Loucy (cell line): ENCODE measurements around the gene WDR64.

Source experiments
- H2AFZ ChIP-seq: fragments of 200-600 bp; sonication (generic); 2 replicates; pipeline ENCODE4 v1.6.0; 2016; ENCODE audit warnings: antibody characterized with exemption, mild to moderate bottlenecking, low read length, moderate library complexity
- H3F3A ChIP-seq: fragments of 200-600 bp; 2 replicates; pipeline ENCODE4 v1.6.0; 2016; ENCODE audit warnings: antibody characterized with exemption, low read depth, mild to moderate bottlenecking
- H3K27me3 ChIP-seq: fragments of 200-600 bp; sonication (generic); 2 replicates; pipeline ENCODE4 v1.6.1; 2014; ENCODE audit warnings: low read length, mild to moderate bottlenecking; ENCODE audit not compliant: insufficient read depth, poor library complexity, severe bottlenecking
- H3K36me3 ChIP-seq: fragments of 200-600 bp; sonication (generic); 2 replicates; pipeline ENCODE4 v1.6.1; 2016; ENCODE audit warnings: low read length; ENCODE audit not compliant: insufficient read depth
- H3K4me1 ChIP-seq: fragments of 200-600 bp; sonication (generic); 2 replicates; pipeline ENCODE4 v1.5.1; 2014; ENCODE audit warnings: low read length, mild to moderate bottlenecking; ENCODE audit not compliant: insufficient read depth, poor library complexity, severe bottlenecking
- H3K4me2 ChIP-seq: fragments of 200-600 bp; sonication (generic); 2 replicates; pipeline ENCODE4 v1.6.0; 2014; ENCODE audit warnings: antibody characterized with exemption, low read length, low read depth, mild to moderate bottlenecking; ENCODE audit not compliant: poor library complexity, severe bottlenecking
- H3K4me3 ChIP-seq: fragments of 200-600 bp; sonication (generic); 2 replicates; pipeline ENCODE4 v1.5.1; 2014; ENCODE audit warnings: low read length, mild to moderate bottlenecking, mixed read lengths; ENCODE audit not compliant: poor library complexity, severe bottlenecking
- H3K79me2 ChIP-seq: fragments of 200-600 bp; sonication (generic); 2 replicates; pipeline ENCODE4 v1.6.1; 2014; ENCODE audit warnings: low read length; ENCODE audit not compliant: insufficient read depth
- H3K9ac ChIP-seq: fragments of 200-600 bp; sonication (generic); 2 replicates; pipeline ENCODE4 v1.6.0; 2014; ENCODE audit warnings: mild to moderate bottlenecking, low read depth, low read length, moderate library complexity; ENCODE audit not compliant: poor library complexity, severe bottlenecking
- H3K9me2 ChIP-seq: fragments of 200-600 bp; sonication (generic); replicated peaks from 2 replicates; pipeline ENCODE4 v1.6.1; 2016; ENCODE audit warnings: low read depth, low read length, mixed read lengths
- H3K9me3 ChIP-seq: fragments of 200-600 bp; sonication (generic); 2 replicates; pipeline ENCODE4 v1.6.1; 2014; ENCODE audit warnings: mild to moderate bottlenecking, antibody characterized with exemption, low read length, low read depth; ENCODE audit not compliant: insufficient read depth
- H4K20me1 ChIP-seq: fragments of 200-600 bp; sonication (generic); 2 replicates; pipeline ENCODE4 v1.6.0; 2014; ENCODE audit warnings: antibody characterized with exemption, low read length, mild to moderate bottlenecking; ENCODE audit not compliant: insufficient read depth, poor library complexity, severe bottlenecking
- CTCF ChIP-seq: fragments of 200-600 bp; sonication (generic); conservative IDR thresholded peaks from 2 replicates; pipeline ENCODE4 v1.5.1; 2014; ENCODE audit warnings: mild to moderate bottlenecking, antibody characterized with exemption, low read length
- EZH2phosphoT487 ChIP-seq: fragments of 200-600 bp; IDR thresholded peaks from 2 replicates; pipeline ENCODE4 v1.6.1; 2018; ENCODE audit warnings: antibody characterized with exemption, mild to moderate bottlenecking, moderate library complexity, borderline replicate concordance

The WDR64 gene

DNA sequence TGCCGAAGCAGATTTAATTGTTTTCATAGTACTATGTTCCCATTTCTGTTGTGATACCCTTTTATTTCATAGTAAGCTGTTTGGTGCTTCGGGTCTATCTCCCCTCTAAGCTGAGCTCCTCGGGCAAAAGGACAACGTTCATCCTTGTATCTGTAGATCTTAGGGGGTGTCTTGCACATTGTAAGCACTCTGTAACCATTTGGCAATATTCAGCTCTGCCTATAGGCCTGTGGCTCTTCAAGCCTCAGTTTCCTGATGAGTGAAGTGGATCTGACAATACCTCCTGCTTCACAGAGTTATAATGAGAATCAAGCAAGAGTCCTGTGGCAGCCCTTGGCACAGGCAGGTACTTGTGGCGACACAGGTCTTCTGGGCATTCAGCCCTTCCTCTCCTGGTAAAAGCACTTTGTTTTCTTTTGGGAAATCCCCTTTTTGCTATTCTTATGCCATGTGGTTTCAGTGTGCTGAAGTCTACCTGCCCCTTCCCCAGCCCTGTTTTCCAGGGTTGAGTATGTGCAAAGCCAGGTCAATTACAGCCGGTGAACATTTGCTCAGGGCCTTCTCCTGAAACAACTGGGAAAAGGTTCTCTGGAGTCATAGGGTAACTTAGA lies 187.4 kb downstream of the WDR64 start:
- H3K79me2 ChIP-seq: no peaks in the 10 kb centered on the region
- H3K27me3 ChIP-seq: peaks cover 6% of the 10 kb centered on the region
- H3K9me2 ChIP-seq: no peaks in the 10 kb centered on the region
- no peak overlapping the region for H3K9ac ChIP-seq
- H3F3A ChIP-seq: no peaks in the 10 kb centered on the region
- H3K9me3 ChIP-seq: no peaks in the 10 kb centered on the region
- no peak overlapping the region for H2AFZ ChIP-seq
- H3K4me2 ChIP-seq: no peak overlapping the region
- no peak overlapping the region for H3K4me3 ChIP-seq
- no peaks in the 10 kb centered on the region for H3K36me3 ChIP-seq
- H3K4me1 ChIP-seq: no peaks in the 10 kb centered on the region
- TF ChIP-seq EZH2phosphoT487 (no peak), CTCF (no peak)
- no peaks in the 10 kb centered on the region for H4K20me1 ChIP-seq

GRCh38 chr1:241840164-241840563 lies 188.1 kb downstream of the WDR64 start:
- Histone ChIP-seq H3K9ac (no peak overlapping the region), H2AFZ (no peak overlapping the region), H3K9me2 (no peaks in the 10 kb centered on the region), H4K20me1 (no peaks in the 10 kb centered on the region), H3K27me3 (peaks cover 6% of the 10 kb centered on the region), H3K4me3 (no peak overlapping the region), H3K79me2 (no peaks in the 10 kb centered on the region), H3K4me1 (no peaks in the 10 kb centered on the region), H3K9me3 (no peaks in the 10 kb centered on the region), H3F3A (no peaks in the 10 kb centered on the region), H3K4me2 (no peak overlapping the region), H3K36me3 (no peaks in the 10 kb centered on the region)
- no peak for TF ChIP-seq CTCF
- TF ChIP-seq EZH2phosphoT487: no peak

GRCh38 chr1:241841691-241842090 lies 189.6 kb downstream of the WDR64 start:
- TF ChIP-seq EZH2phosphoT487 (no peak), CTCF (no peak)
- H2AFZ ChIP-seq: no peak overlapping the region
- no peak overlapping the region for H3K4me3 ChIP-seq

More at GRCh38 chr1:241841691-241842090, 189.6 kb downstream of the WDR64 start:
- Histone ChIP-seq H4K20me1 (no peaks in the 10 kb centered on the region), H3F3A (no peaks in the 10 kb centered on the region), H3K79me2 (no peaks in the 10 kb centered on the region), H3K4me1 (no peaks in the 10 kb centered on the region), H3K9ac (no peak overlapping the region), H3K9me3 (no peaks in the 10 kb centered on the region), H3K27me3 (peaks cover 6% of the 10 kb centered on the region), H3K36me3 (no peaks in the 10 kb centered on the region), H3K9me2 (no peaks in the 10 kb centered on the region), H3K4me2 (no peak overlapping the region)
